ENCODE results near the gene GRIA1. TPM values are rescaled to one million over a fixed set of nuclear protein-coding genes. Genes with fewer than 3 reads are reported as not detected.
"Not testable (repeated sequence)": the region's sequence is repeated elsewhere in the genome, so short reads cannot be mapped to it uniquely, and the experiment has no call there.

The GRIA1 gene
- total RNA-seq, 1 experiment from 2014 or later, result not detected

DNA sequence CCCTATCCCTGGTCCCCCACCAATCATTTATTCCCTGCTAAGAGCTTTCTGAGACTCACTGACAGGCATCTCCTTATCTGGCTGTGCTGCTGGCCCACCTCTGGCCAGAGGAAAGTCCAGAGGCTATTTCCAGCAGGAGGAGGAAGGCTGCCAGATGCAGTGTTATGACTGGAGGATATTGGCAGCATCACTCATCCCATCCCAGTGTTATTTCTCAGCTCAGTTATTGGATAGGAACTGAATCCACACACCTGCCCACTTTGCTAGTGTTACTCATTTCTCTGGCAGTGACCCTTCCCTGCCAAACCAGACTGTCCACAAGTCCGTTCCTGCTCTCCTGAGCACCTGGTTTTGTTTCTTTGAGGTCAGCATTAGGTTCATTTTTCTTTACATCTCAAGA is 228.2 kb downstream of the GRIA1 start:
- no peak for DNase-seq (ENCODE audit: low read depth)

DNA sequence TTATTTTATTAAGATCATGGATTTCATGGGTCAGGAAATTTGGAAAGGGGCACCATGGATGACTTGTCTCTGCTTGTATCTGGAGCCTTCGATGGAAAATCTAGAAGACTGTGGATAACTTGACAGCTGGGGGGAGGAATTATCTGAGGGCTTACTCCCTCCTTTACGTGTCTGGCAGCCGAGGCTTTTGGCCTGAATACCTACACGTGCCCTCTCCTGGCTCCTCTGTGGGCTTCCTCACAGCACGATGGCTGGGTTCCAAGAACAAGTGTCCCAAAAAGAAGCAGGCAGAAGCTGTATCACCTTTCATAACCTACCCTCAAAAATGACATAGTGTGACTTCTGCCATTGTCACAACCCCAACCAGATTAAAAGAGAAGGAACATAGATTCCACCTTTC is 228.9 kb downstream of the GRIA1 start:
- no peak for DNase-seq (ENCODE audit: low read depth)

DNA sequence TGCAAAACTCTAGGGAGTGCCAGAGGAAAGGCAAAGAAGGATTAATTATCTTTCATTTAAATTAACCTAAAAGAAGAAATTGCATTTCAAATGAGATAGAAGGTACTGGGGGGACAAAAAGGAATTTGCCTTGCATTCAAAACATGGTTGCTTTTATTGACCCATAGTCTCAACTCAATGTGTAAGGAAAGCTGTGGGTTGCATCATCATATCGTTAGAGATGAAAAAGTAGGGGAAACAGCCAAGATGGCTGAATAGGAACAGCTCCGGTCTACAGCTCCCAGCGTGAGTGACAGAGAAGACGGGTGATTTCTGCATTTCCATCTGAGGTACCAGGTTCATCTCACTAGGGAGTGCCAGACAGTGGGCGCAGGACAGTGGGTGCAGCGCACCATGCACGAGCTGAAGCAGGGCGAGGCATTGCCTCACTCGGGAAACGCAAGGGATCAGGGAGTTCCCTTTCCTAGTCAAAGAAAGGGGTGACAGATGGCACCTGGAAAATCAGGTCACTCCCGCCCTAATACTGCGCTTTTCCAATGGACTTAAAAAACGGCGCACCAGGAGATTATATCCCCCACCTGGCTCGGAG is 232.6 kb downstream of the GRIA1 start:
- not testable (repeated sequence) for DNase-seq (ENCODE audit: low read depth)

DNA sequence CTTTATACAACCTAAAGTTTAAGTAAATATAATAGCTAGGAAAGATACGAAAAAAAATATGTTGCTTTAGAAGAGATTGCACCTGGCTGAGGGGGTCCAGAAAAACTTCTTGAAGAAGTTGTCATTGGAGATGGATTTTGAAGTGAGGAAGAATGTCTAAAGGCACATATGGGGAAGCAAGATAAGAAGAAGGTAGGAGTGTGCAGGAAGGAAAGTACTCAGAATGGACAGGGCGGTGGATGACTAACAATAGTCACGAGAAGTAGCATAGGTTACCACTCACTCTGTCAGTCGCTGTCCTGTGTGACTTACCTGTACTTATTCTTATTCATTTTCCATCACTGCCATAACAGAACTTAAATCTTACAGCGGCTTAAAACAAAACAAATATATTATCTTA is 251.6 kb downstream of the GRIA1 start:
- no peak for DNase-seq (ENCODE audit: low read depth)

DNA sequence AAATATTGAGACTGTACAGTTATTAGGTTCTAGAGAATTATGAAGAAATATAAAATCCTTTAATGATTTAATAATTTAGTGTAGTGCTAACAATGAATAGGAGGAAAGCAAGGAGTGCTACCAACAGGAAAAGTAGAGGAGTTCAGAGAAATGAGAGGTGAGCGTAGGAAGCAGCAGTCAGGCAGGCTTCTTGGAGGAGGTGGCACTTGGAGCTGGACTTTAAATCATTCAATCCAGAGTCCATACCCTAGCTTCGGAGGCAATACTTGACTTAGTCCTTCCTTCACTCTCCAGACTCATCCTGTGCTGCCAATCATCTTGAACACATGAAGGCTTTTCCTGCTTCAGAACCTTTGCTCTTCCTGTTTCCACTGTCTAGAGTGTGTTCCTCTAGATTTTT is 254.3 kb downstream of the GRIA1 start:
- DNase-seq (ENCODE audit: low read depth), result no peak

DNA sequence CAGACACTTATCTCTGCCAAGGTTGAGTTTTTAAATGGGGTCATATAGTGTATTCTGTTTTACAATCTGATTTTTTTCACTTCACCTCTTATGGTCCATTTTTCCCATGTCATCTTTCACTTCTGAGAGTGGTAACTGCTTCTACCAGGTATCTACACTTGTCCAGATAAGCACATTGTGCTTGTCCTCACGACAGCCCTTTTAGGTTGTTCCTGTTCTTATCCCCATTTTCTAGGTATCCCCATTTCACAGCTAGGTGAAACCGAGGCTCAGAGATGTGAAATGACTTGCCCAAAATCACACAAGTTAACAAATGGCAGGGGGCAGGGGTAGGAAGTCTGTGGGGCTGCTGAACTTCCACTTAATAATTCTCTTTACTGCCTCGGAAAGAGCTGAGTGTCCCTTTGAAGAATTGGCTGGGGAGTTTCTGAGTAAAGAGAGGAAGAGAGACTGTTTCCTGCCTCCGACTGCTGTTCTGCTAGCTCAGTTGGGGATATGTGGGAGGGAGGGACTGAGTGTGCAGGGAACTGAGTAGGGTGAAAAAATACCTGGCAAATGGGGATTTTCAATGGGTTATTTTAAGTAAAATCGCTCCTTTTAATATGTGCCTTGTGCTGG is 255.4 kb downstream of the GRIA1 start:
- no peak for DNase-seq (ENCODE audit: low read depth)

DNA sequence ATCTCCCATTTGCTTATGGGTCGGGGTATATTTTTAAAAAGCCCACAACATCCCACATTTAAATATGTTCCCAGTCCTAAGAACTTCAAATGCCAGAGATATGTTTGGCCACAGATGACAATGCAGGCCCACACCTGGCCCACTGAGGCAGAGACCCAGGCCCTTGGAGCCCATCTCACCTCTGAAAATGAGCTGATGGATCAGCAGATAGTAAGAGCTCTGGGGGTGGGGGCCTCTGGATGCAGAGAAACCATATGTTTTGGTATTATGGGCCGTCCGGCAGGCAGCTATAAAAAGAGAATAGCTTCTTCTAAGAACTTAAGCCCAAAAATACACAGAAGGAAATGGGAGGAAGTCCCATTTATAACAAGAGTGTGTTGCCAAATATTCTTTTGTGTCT is 256.0 kb downstream of the GRIA1 start:
- no peak for DNase-seq (ENCODE audit: low read depth)

DNA sequence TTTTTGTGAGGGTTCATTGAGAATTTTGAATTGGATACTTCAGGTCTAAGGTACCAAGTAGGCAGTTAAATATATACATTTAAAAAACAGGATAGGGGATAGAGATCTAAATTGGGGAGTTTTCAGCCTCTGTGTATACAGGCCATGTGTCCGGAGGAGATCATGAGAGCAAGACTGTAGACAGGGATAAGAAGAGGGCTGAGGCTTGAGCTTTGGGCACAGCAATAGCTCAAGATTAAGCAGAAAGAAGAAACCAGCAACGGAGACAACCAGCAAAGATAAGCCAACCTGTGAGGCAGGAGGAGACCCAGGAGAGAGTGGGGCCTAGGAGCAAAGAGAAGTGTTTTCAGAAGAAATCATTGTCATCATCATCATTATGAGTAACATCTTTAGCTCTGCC is 258.4 kb downstream of the GRIA1 start:
- no peak for DNase-seq (ENCODE audit: low read depth)

DNA sequence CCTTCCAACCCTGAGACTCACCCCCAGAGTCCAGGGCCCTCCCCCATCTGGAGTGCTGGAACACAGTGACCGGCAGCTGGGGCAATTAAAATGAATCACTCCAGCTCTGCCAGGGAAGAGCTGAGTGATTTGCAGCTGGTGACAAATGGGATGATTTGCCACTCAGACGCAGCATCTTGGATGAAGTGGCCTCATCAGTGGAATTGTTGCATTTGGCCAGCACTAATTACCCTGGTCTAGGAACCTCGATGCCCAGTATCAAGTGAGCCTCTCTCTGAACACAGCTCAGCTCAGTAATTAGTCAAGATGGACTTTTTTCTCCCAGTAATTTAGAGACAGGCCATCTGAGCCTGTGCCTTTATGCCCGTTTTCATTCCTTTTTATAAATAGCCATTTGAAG is 259.5 kb downstream of the GRIA1 start:
- no peak for DNase-seq (ENCODE audit: low read depth)

DNA sequence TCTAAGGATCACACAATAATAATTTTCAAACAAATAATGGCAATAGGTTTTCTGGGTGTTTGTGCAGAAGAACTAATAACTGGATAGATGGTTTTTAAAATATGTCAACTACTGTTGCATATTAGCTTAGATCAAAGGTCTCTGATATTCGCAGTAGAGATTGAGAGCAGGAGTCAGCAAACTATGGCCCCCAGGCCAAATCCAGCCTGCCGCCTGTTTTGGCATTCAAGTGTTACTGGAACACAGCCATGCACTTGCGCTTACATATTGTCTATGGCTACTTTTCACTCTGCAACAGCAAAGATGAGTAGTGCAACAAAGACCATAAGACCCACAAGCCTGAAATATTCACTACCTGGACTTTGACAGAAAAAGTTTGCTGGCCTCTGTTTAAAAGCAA is 260.8 kb downstream of the GRIA1 start:
- no peak for DNase-seq (ENCODE audit: low read depth)

DNA sequence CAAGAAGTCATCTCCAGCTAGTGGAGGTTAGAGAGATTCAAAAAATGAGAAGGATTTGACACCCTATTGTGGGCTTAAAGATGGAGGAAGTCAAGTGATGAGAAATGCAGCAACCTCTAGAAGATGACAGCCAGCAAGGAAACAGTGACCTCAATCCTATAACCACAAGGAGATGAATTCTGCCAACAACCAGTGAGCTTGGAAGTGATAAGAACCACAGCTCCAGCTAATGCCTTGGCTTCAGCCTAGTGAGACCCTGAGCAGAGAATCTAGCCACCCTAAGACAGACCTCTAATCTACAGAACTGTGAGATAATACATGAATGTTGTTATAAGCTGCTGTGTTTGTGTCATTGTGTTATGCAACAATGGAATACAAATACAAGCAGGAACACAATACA is 262.4 kb downstream of the GRIA1 start:
- DNase-seq (ENCODE audit: low read depth), result no peak

DNA sequence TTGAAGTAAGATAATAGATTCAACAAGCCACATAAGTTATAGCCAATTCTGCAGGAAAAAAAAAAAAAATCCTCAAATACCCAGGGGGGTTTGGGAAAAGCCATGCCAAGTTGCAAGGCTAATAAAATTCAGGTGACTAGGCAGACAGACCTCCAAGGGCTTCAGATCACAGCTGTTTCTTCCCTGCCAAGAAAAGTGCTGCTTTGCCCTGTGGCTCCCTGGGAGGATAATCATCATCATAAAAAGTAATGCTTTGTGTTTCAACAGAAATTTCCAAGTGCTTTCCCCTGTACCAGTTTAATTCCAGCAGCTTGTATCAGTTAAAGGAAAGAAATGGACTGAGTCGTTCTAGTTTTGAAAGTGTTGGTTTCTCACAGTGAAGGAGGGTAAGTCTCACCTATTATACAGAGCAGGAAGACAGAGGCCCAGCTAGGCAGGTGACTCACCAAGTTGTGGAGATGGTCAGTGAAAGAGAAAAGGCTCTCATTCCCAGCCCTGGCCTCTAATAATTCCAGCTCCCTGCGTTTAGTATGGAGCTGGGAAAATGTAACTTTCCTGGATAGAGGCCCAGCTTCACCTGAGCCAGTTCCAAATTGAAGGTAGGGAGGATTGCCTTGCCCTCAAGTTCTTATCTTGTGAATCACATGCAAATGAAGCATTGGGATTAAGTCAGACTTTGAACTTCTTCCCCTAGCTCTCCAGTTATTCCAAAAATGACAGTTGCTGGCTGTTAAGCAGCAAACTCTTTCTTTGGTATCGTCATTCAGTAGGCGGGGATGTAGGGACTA is 263.4 kb downstream of the GRIA1 start:
- no peak for DNase-seq (ENCODE audit: low read depth)

DNA sequence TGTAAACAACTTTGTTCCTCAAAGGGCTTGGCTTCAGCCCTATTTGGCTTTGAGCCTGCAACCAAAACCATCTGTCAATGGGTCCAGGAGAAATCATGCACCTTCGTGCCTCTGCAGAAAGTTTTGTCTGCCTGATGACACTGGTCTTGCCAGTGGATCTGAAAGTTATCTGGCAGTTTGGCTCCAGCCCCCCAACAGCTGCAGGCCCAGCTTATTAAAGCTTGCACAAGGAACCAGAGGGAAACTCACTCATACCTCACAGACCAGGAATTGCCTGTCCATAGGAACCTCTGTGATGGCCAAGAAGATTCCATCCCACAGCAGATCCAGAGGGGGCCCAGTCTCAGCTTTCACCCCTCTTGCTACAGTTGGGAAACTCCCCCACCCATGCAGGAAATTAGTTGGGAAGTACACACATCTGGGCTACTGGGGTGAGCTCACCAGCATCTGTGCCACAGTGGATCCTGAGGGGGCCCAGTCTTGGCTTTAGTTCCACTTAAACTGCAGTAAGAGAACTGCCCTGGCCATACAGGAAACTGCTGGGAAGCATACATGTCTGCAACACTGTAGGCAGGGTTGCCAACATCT is 265.5 kb downstream of the GRIA1 start:
- DNase-seq (ENCODE audit: low read depth), result no peak

DNA sequence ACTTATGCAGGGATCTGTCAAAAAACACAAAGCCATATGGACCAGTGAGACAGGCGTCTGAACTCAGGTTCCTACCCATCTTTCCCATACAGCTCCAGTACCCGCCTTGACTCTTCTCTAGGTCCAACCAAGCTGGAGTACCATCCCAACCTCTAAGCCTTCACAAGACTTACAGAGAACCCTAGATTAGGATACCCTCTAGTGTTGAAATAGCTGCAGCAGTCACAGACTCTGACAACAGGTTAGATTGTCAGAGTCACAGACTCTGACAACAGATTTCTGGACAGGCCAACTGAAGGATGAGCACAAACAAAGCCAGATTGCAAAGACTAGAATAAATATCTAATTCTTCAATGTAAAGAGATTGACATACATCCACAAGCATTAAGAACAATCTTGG is 266.1 kb downstream of the GRIA1 start:
- DNase-seq (ENCODE audit: low read depth), result no peak

DNA sequence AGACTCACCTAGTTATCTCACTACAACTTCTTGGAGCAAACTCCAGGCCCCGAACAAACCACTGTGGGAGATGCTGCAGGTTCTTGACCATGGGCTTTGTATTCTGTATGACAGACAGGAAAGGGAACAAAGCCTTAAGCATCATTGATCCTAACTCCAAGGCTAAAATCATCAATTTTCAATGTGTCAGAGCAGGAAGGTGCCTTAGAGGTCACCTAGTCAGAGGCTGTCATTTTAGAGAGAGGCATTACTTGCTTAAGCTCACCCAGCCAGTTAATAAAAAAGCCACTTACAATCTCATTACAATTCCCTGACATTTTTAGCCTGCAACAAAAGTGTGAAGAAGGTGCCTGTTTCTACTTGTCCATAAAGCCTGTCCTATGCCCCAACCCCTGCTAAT is 275.5 kb downstream of the GRIA1 start:
- DNase-seq (ENCODE audit: low read depth), result no peak

DNA sequence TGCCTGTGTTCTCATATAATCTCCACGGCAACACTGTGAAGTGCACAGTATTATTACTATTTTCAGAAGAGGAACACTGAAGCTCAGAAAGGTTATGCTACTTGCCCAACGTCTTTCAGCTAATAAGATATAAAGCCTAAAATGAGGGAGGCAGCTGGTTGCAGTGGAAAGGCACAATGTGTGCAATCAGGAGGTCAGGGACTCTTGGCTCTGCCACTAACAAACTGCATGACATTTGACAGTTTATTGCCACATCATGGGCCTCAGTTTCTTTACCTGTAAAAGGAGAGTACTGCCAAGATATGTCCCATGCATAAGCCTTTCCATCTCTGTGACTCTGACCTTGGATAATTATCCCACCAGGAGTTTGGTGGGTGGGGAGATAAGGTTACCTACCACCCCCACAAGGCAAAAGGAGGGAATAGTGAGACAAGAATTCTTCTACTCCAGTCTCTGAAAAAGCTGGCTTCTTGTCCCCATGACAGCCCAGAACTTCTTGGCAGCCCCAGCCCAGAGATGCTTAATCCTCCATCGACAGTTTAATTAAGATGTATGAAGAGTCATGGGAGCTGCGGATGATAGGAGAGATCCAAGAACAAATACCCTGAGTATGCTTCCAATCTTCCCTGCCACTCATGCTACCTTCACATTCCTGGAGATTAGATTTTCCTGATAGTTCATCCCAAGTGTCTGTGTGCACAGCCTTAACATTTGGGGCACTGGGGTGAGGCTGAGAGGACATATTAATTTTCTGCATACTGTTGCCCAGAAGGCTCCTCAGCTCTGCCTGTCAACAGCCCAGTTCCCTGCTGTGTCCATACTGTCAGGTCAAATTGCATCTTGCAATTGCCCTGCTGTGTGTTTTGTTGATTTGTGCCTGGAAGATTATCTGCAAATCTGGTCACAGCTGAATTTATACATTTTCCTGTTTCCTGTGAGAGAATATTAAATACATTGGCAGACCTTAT is 277.0 kb downstream of the GRIA1 start:
- DNase-seq (ENCODE audit: low read depth), result no peak

DNA sequence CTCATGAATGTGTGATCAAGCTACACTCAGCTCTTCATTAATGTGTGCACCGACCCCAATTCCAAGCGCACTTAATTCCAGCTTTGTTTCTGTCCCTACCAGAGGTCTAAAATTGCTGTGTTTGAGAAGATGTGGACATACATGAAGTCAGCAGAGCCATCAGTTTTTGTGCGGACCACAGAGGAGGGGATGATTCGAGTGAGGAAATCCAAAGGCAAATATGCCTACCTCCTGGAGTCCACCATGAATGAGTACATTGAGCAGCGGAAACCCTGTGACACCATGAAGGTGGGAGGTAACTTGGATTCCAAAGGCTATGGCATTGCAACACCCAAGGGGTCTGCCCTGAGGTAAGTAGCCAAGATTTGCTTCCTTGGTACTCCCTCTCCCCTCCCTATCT is 279.6 kb downstream of the GRIA1 start:
- DNase-seq (ENCODE audit: low read depth), result no peak

DNA sequence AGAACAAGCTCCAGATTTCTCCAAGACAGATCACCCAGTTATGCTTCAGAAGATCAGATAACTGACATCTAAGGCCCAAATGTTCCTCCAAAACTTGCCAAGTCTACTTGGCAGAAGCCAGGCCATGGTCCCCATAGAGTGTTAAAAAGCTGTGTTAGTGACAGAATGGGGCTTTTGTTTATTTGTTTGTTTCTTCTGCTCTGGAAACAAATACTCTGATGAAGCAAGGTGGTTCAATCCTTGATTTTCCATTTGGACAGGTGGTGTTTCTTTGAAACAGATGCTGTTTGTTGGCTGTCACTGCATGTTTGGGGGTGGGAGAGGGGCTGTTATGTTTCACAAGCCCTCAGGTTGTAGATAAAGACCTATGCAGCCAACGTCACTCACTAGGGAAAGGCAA is 284.2 kb downstream of the GRIA1 start:
- DNase-seq (ENCODE audit: low read depth), result no peak

DNA sequence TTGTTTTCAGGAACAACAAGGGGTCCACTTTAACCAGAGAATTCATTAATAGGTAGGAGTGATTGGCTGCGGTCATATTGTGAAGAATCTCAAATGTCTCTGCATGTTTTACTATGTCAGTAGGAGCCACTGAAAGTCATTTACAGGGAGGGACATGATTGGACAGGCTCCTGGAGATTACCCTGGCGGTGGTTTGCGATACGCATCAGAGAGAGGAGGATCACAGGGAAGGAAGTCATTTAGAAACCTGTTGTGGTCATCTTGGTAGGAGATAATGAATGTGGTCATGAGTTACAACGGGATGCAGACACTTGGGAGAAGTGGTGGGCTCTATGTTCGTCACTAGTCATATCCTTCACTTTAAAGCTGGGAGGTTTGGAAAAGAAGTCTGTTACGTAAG is 285.5 kb downstream of the GRIA1 start:
- DNase-seq (ENCODE audit: low read depth), result no peak

DNA sequence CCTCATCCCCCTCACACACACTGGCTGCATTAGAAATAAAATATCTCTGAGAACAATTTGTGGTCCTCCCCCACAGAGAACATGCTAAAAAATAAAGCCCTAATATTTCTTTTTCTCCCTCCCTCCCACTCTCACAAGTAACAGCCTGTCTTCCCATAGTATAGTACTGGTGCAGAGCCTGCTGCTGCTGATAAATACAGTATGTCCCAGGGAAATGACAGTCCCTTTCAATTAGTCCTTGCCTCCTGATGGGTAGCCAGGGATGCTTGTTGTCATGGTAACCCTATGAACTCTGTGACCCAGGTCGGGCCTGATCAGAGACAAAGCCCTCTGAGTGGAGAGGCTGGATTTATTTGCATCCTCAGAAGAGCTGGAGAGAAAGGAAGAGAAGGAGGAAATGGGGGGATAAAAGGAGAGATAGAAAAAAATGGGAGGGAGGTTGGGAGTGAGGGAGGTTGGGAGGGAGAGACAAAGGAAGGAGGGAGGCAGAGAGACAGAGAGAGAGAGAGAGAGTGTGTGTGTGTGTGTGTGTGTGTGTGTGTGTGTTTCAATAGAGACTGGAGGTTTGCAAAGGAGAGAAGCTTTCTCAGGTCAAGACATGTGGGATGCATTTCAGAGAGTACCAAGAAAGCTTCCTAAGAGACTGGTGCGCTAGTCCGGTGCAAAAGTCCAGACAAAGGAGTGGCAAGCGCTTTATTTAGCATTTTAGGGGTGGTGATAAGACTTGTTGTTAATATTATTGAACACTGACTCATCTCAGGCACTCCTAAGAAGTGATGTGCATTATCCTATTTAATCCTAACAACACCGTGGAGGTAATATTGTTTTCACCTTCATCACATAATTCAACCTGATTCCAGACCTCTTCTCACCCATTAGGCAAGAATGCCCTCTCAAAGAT is 287.5 kb downstream of the GRIA1 start:
- no peak for DNase-seq (ENCODE audit: low read depth)

DNA sequence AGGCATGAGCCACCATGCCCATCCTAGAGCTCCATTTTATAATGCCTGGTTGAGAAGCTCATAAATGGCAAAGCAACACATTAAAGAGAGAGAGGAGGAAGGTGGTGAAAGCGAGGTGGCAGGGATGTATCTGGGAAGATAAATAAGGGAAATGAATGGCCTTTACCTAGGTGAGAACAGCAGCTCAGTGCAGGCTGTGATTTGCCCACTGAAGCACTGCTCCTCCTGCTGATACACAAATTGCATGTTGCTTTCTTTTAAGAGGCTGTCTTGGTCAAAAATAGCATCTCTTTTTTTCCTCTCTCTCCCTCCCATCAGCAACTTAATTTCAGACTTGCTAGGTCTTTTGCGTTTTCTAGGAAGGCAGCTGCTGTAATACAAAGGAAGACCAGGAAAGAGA is 289.4 kb downstream of the GRIA1 start:
- no peak for DNase-seq (ENCODE audit: low read depth)
